Cerebellar cortex (tissue), 1 donor: ENCODE results near the gene EEF1A2.

Experiments
- DNase-seq: peaks from one replicate; pipeline ENCODE4 v3.0.0-alpha.2; 2015; ENCODE audit warnings: low spot score

The EEF1A2 gene

DNA sequence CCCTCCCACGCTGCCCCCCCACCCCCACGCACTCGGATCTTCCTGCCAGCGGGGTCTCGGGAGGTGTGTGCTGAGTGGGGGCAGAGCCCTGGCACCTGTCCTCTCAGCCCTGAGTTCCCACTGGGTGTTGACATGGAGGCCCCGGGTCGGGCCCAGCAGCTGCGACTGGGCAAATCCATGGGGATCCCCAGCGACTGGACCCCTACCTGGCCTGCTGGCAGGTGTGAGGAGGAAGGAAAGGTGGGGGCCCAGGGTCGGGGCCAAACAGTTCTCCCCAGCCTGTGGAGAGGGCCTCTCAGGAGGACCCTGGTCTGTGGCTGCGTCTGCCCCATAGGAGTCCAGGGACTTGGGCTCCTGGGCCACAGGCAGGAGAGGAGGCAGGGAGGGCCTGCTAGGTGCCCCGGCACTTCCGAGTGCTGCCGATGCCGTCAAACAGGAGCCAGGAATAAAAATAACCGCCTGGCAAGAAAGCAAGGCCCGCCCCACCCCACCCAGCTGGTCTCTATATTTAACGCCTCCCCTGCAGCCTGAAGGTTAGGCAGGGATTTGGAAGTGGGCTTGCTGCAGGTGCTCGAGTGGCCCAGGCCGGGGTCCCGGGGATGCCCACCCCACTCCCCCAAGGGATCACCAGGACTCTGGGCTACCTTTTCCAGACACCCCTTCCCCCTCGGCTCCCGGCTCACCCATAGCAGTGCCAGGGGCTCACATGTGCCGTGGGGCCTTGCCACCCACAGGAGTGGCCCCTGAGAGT, 1.4 kb upstream of the EEF1A2 start:
- DNase-seq = peak; percentile 62

DNA sequence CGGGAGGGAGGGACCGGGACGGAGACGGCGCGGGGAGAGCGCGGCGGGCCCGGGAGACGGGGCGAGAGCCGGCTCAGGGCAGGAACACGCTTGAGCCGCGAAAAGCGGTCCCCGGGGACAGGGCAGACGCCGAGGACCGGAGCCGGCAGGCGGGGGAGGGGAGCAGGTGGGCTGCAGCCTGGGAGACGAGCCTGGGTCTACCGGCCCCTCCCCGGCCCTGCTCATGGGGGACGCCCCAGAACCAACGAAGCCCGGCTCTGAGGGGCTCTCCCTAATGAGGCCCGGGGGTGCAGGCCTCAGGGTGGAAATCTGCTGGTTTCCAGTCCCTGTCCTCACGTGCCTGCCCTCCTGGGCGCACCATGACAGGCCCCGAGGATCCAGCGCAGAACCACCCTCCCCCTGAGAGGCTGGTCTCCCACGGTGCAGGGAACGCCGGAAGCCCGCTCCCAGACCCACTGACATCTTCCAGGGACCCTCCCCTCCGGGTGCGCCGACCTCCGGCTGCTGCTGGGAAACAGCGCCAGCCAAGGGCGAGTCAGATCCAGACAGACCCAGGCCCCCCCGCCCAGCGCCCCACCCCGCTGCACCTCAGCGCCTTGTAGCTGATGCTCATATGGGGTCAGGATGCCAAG, 571 bp upstream of the EEF1A2 start:
- no peak for DNase-seq

DNA sequence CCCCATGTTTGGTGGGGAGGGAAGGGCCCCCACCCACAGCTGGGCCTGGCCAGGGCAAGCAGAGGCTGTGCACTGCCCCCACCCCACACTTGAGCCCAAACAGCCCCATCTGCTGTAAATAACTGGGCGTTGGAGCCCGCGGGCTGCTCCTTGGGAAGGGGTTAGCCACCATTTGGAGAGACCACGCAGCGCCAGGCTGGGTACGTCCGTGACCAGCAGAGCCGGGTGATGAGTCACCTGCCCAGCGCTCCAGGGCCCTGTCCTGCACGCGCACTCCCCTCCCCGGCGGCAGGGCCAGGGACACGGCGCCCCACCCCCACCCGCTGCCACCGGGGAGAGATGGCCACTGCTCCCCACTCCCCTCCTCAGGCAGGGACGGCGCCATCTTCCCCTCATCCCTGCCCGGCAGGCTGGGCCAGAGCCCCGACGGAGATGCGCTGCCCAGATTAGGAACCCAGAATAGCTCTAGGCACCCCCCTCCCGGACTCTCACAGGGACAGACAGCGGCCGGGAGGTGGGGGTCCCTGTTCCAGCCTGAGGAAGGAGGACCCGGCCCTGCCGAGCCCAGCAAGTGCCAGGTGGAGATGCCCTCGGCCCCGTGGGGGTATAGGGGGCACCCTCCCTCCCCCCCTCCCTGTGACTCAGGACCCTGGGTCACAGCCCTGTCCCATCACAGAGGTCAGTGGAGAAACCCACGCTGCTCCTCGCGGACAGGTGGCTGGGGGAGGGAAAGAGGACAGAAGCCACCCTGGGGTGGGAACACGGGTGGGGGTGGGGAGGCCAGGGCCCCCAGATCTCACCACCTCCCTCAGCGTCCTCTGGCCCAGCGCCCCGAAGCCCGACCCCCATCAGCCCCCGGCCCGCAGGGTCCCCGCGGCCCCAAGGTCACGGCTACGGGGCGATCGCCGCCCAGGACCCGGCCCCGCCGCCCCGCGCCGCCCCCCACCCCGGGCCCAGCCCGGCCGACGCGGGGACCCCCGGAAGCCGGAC, 642 bp downstream of the EEF1A2 start:
- DNase-seq = peak; percentile 58

DNA sequence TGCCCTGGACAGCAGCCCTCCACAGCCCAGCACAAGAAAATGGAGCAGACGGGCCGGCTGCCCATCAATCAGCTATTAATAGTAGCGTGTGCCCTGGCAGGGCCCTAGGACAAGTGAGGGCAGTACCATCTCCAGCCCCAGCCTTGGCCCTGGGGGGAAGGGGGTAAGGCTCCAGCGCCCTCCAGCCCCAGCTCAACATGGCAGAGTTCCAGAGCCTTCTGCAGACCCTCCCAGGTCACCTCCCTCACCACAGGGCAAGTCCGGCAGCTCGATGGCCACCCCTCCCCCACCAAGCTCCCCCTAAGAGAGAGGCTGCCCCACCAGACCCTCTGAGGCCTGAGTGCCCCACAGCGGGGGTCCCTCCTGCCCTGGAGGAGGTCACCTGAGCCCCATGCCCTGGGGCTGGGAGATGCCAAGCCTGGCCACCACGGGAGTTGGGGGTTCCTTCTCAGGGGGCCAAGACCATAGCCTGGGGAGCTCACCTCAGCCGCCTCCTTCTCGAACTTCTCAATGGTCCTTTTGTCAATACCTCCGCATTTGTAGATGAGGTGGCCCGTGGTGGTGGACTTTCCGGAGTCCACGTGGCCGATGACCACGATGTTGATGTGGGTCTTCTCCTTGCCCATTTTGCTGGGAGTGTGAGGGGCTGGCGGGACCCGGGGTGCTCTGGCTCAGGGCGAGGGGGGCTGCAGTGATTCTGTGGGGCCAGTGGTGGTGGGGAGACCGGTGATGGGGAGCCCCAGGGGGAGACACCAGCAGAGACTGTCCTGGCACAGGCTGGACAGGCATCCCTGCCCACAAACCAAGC, 1.5 kb downstream of the EEF1A2 start:
- no peak for DNase-seq

DNA sequence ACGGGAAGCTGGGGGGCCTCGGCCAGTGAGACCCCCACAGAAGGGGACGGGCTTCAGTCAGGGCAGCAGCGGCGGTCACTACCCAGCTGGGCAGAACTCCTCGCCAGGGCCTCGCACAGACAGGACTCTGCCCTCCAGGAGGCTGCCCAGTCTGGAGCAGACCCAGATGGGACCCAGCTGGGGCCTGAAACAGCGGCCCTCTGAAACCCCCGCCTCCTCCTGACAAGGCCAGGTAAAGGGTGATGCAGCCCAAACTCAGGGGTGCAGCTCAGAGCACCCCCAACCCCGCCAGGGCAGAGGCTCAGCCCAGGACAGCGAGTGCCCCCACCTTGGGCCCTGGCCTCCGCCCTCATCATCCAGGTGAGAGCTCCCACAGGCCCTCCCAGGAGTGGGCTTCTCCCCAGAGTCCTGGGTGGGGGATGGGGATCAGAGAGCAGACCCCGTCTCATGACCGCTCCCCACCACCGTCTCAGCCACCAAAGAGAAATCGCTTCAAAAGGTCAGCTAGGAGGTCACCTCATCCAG, 2.2 kb downstream of the EEF1A2 start:
- DNase-seq = no peak

DNA sequence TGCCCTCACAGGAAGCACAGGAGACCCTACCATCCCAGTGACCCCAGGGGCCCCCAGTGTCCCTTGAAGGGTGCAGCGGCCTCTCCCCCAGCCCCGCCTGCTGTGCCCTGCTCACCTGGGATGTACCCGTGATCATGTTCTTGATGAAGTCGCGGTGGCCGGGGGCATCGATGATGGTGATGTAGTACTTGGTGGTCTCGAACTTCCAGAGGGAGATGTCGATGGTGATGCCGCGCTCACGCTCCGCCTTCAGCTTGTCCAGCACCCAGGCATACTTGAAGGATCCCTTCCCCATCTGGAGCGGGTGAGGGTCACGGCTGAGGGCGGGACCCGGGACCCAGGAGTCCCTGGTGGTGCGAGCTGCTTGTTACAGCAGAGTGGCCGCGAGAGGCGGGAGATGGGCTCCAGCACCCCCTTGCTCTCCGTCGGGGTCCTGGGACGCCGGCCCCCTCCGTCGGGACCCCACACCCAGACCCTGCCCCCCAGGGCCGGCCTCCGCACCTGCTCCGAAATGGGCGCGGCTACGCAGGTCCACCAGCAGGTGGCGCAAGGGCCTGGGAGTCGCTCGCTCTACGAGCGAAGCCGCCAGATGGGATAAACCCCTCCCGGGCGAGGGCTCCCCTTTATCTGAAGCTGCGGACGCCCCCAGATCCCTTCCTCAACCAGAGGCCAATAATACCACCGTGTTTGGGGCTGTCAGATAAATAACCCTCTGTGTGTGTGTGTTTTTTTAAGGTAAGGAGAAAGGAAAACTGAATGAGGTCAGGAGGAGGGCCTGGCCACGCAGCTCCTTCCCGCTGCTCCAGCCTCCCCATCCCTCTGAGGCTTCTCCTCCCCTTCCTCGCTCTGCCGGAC, 2.9 kb downstream of the EEF1A2 start:
- DNase-seq = peak; percentile 73

DNA sequence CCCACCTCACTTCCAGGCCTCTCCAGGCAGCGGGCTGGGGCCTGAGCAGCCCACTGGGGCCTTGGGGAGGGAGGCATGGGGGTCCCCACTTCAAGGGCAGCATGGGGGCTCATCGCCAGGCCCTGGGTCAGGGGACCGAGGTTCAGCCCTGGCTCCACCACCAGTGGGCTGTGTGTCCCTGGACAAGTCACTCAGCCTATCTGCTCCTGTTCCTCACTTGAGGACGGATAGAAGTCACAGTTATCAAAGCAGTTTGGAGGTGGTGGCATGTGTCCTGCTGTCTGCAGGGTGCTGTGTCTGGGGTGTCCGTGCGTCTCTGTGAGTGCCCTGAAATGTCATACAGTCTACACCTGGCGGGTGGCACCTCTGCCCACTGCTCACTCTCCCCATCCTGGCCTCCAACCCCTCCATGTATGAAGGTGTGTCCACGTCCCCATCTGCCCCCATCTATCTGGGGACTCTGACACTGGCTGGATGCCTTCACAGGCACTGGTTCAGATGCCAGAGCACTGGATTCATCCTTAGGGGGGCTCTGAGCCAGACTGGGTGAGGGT, 3.6 kb downstream of the EEF1A2 start:
- DNase-seq = no peak

DNA sequence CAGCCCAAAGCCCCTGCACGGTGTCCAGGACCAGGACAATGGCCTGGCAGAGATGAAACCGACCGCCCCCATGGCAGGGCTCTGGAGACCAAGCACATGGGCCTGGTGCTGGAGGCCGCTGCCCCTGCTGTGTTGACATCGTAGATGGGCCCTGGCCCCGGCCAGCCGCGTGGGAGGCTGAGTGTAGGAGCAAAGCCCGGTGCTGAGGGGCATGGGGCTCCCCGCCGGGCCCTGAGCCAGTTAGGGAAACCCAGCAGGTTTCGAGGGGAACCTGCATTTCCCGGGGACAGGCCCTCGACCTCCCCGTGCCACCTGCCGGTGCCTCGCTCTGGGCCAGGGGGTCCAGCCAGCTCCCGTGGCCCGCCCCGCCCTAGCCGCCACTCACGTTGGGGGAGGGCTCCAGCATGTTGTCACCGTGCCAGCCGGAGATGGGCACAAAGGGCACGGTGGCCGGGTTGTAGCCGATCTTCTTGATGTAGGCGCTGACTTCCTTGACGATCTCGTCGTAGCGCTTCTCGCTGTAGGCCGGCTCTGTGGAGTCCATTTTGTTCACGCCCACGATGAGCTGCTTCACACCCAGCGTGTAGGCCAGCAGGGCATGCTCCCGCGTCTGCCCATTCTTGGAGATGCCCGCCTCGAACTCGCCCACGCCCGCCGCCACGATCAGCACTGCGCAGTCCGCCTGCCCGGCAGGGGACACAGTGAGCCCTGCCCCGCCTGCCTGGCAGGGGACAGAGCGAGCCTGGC, 4.3 kb downstream of the EEF1A2 start:
- no peak for DNase-seq

DNA sequence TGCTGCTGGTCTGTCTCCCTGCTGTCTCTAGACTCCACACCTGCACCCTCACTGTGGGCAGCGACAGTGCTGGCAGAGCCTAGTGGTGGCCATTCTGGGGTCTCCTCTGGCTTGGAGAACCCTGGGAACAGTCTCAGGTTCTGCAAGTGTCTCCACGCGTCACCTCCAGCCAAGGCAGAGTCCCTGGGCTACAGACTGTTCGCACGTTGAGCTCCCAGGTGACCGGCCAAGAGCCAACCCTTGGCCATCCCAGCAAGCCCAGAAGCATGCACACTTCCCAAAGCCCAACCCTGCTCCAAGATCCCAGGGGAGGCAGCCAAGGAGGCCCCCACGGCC, 4.8 kb downstream of the EEF1A2 start:
- peak; percentile 38 for DNase-seq

DNA sequence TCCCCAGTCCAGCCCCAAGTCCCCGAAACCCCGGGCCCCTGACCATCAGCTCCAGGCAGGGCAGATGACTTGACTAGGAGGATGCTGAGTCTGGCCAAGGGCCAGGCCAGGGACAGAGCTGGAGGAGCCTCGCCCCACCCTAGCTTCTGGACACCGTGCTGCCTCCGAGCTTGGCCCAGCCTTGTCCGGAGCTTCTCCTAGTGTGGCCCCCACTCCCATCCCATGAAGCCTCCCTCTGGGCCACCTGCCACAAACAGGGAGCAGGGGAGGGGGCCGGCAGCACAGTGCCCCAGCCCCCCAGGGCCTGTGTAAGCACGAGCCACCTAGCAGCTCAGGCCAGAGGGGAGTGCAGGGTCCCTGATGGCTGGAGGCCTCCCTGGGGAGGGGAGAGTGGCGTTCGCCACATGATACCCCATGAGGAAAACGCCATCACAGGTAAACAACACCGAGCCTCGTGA, 5.3 kb downstream of the EEF1A2 start:
- DNase-seq = no peak

DNA sequence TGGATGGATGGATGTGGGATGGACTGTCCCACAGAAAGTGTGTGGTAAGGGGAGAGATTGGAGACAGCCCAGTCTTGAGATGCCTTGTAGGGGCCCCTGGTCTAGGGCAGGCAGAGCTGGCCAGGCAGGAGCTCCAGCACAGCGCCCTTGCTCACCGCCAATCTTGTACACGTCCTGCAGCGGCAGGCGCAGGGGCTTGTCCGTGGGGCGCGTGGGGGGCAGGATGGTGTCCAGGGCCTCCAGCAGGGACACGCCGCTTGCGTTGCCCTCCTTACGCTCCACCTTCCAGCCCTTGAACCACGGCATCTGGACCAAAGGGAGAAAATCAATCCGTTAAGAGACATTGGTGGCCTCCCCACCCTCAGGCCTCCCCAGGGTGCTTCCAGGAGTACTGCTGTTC, 5.9 kb downstream of the EEF1A2 start:
- no peak for DNase-seq

DNA sequence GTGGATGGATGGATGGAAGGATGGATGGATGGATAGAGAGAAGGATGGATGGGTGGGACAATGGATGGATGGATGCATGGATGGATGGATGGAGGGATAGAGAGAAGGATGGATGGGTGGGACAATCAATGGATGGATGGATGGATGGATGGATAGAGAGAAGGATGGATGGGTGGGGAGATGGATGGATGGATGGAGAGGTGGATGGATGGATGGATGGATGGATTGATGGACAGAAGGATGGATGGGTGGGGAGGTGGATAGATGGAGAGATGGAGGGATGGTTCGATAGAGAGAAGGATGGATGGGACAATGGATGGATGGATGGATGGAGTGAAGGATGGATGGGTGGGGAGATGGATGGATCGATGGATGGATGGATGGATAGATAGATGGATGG, 6.4 kb downstream of the EEF1A2 start:
- no peak for DNase-seq

DNA sequence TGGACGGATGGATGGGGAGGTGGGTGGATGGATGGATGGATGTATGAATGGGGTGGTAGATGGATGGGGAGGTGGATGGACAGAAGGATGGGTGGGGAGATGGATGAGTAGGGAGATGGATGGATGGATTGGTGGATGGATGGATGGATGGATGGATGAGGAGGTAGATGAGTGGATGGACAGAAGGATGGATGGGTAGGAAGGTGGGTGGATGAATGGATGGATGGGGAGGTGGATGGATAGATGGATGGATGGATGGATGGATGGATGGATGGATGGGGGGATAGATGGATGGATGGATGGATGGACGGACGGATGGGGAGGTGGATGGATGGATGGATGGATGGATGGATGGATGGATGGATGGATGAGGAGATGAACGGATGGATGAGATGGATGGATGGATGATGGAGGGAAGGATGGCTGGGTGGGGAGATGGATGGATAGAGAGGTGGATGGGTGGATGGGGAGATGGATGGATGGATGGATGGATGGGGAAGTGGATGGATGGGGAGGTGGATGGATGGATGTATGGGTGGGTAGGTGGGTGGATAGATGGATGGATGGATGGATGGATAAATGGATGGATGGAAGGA, 7.2 kb downstream of the EEF1A2 start:
- DNase-seq = no peak

DNA sequence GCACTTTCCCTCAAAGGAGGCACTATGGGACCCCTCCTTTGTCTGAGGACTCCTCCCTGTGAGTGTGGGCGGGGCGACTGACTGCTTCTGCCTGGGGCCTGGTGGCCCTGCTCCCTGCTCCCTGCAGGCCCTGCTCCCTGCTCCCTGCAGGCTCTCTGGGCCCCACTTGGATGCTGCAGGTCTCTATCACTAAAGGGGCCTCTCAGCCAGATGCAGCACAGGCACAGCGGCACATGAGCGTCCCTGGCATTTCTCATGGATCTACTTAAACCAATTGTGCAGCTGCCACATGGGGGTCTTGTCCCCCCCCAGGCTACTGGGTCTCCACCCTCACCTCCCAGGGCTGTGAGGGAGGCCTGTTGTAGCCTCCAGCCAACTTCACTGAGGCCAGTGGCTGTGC, 7.8 kb downstream of the EEF1A2 start:
- no peak for DNase-seq

DNA sequence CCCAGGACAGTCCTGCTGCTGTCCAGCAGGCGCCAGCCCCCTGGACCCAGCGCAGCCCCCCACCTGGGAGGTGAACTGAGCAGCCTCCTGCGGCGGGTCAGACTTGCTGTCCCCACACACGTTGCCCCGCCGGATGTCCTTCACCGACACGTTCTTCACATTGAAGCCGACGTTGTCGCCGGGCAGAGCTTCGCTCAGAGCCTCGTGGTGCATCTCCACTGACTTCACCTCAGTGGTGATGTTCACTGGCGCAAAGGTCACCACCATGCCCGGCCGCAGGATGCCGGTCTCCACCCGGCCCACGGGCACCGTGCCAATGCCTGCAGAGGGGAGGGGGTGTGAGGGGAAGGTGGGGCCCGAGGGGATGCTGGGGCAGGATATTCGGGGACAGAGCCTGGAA, 8.5 kb downstream of the EEF1A2 start:
- no peak for DNase-seq

DNA sequence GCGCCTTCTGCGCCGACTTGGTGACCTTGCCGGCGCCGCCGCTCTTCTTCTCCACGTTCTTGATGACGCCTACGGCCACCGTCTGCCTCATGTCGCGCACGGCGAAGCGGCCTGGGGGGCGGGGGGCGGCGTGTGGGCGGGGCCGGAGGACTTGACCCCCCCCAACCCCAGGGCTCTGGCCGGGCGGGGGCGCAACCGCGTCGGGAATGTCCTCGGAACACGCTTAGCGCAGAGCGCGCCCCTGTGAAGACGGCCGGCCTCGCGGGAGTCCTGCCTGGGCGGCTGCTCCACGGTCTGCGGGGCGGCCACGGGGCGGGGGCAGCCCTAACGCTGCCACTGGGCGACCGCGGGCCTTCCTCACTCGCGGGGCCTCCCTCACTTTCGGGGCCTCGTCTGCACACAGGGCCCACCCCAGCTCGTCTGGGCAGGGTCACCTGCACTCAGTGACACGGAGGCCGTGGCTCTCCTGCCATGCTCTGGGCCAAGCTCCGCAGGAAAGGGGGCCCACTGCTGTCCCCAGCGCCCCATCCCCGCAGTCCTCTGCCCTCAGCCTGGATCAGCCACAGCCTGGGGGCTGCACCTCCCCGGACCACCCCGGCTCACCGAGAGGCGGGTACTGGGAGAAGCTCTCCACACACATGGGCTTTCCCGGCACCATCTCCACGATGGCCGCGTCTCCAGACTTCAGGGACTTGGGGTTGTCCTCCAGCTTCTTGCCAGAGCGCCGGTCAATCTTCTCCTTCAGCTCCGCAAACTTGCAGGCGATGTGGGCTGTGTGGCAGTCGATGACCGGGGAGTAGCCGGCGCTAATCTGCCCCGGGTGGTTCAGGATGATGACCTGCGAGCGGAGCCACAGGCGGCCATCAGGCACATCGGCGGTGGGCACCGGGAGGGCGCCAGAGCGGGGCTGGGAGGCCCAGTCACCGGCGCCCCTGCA, 10.3 kb downstream of the EEF1A2 start:
- no peak for DNase-seq

DNA sequence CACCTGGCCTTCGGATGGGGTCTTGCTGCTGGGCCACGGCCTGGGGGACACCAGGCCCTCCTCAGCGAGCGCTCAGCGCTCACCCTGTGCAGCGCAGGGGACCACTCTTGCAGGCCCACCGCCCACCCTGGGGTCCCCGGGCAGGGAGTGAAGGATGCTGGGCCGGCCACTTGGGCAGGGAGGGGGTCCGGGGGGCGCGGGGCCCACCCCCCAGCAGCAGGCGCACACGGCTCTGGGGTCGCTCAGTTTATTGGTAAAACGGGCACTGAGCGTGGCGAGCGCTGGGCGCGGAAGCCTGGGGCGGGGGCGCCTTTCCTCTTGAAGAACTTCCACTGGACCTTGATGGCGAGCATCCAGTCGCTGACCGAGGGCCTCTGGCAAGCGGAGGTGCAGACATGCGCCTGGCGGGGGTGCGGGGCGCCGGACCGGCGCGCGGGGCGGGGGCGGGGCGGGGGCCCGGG, 11.1 kb downstream of the EEF1A2 start:
- no peak for DNase-seq
